GM21737 (cell line): ENCODE data around the gene AHCYL1.
"Not testable (repeated sequence)": the region's sequence is repeated elsewhere in the genome, so short reads cannot be mapped to it uniquely, and the experiment has no call there.

Experiments
- ATAC-seq: cut with Tn5 transposase; IDR thresholded peaks from one replicate; pipeline ENCODE4 v1.9.1; 2021; ENCODE audit warnings: mild to moderate bottlenecking, moderate library complexity; ENCODE audit not compliant: unreplicated experiment

Gene AHCYL1

DNA sequence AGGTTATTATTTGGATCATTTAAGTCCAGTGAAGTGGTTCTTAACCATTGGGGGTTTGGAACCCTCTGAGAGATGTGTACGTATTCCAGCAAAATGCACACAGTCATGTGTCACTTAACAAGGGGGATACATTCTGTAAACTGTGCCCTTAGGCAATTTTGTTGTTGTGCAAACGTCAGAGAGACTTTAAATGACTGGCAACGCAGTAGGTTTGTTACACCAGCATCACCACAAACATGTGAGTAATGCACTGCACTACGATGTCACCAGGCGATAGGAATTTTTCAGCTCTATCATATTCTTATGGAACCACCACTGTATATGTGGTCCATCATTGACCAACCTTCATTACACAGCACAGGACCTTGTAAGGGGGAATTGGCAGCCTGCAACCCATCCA, 11.9 kb downstream of the AHCYL1 start:
- ATAC-seq = no peak

DNA sequence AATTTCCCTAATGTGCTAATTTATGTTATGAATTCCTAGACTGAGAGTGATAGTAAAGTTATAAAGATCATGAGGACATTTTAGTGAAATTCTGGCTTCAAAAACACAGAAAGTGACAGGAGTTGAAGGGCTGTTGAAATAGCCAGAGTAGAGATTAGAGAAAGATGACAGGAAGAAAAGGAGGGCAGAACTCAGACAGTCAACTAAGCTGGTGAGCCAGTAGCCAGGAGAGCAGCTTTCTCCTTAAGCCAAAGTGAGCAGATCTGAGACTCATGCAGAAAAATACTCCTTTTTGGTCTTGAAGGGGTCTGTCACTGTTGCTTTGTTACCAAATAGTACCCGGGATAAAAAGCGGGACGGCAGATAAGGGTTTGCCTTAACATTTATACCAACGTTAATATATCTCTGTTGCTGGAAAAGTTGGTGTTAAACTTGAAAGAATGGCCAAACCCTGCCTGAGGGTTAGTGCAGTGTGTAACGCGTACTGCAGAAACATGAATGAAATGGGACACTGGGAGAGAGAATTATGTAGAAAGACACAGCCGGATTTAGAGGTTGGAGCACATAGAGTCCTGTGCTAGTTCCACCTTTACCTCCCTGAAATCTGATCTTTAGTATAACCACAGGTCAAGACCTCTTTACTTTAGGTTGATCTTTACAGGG, 12.8 kb downstream of the AHCYL1 start:
- no peak for ATAC-seq

DNA sequence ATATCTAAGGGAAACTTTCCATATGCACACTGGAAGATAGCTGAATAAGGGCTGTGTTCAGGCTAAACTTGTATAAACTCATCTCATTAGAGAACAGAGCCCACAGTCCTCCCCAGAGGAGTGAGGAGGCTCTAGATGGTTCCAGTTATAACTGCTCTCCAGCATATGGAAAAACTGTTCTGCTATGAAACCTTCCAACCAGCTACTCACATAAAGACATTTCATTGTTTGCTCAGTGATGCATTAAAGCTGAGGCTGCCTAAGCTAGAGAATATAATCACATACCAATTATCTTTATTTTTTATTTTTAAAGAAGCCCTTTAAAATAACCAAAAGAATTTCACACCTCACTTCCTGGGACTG, 13.3 kb downstream of the AHCYL1 start:
- ATAC-seq = no peak

DNA sequence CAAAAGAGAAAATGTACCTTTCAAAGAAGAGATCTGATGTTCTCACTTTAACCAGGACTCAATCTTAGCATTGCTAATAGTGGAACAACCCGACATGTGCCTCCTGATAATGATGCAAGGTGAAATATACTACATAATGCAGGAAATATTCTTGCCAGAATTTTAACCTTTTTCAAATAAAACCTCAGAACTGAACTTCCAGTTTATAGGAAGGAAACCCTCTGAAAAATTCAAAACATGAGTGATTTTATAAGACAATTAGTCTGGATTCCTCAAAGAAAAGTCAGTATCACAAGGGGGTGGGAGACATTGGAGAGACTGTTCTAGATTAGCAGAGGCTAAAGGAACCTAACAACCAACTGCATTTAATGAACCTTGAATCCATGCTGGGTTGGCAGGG, 18.1 kb downstream of the AHCYL1 start:
- ATAC-seq = no peak

GRCh38 chr1:110003747-110004428, 19.3 kb downstream of the AHCYL1 start:
- peak; percentile 70 for ATAC-seq

GRCh38 chr1:110004583-110004982, 20.0 kb downstream of the AHCYL1 start:
- ATAC-seq = no peak

DNA sequence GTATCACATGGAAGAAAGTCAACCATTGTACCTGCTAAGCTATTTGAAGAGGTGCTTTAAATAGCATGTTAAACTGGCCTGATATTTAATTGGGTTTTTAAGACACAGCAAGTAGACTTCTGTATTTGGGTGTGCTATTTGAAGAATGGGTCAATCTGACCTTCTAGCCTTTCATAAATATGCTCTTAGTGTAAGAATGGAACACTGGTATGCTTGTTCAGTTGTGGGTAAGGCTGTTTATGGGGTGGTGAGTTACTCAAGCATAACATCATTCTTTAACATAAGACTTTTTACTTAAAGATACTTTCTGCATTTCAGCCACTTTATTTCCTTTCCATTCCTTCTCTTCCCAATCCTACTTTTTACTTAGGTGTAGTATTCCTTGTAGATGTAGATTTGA, 21.4 kb downstream of the AHCYL1 start:
- no peak for ATAC-seq

DNA sequence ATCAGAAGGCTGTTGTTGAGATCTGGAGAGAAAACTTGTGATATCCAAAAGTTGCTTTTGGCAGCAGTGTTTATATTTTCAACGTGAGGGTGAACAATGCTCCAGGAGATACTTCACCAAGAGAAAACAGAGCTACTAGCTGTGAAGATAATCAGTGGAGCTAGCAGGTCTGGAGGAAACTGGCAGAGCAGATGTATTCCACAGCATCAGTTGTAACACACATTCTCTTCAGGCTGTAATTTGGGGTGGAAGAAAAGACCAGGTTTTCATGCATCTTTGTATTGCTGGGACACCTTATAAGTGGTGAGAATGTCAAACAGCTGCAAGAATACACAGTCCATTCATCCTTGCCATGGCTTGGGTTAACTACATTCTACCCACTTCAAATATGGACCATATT, 22.0 kb downstream of the AHCYL1 start:
- ATAC-seq = no peak

- ATAC-seq = no peak
Observed at GRCh38 chr1:110007046-110007830, 22.7 kb downstream of the AHCYL1 start.

DNA sequence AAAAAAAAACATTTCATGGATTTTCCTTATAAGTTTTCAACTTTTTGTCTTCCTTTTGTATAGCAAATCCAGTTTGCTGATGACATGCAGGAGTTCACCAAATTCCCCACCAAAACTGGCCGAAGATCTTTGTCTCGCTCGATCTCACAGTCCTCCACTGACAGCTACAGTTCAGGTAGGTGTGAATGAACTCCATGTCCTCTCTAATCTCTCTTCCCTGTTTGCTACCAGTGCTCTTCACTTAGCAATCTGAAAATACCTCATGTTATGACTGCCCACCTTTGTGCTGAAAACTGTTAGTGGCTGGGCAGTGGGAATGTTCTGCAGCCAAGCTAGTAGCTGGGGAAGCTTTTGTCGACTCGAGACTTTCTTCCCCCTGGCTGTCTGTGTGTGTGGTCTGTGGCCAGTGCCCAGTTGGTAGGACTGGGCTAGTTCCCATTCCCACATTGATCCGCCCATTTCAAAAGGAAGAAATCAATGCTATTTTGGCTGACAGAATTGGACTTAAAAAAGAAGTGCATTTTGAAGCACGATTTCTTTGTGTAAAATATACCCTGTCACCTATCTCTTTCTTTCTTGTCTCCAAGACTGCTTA, 24.5 kb downstream of the AHCYL1 start:
- ATAC-seq = no peak

GRCh38 chr1:110011527-110012041, 27.0 kb downstream of the AHCYL1 start:
- ATAC-seq = peak; percentile 93

- ATAC-seq = peak; percentile 61
Observed at GRCh38 chr1:110012100-110012780, 27.7 kb downstream of the AHCYL1 start.

DNA sequence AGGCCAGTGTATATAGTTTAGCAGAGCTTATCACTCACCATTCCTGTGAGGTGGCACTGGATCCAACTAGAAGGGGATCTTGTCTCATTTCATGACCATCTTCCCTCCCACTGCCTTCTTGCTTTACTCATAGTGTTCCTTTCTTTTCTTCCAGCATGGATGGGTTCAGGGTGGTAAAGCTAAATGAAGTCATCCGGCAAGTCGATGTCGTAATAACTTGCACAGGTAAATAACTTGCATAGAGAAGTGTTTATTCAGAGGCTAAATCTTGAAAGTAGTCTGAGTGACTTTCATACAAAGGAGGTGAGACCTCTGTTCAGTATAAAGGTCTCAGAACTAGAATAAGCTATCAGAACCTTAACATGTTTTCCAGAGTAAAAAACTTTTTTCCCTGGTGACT, 33.2 kb downstream of the AHCYL1 start:
- no peak for ATAC-seq

DNA sequence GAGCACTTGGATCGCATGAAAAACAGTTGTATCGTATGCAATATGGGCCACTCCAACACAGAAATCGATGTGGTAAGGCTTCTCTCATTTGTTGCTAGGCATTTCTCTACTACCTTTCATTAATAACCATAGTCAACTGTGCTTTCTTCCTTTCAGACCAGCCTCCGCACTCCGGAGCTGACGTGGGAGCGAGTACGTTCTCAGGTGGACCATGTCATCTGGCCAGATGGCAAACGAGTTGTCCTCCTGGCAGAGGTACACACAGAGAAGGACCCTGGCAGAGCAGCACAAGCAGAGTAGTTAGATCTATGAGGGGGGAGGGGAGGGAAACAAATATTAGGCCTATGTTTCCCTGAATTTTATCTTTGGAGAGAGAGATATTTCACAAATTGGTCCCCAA, 33.8 kb downstream of the AHCYL1 start:
- no peak for ATAC-seq

DNA sequence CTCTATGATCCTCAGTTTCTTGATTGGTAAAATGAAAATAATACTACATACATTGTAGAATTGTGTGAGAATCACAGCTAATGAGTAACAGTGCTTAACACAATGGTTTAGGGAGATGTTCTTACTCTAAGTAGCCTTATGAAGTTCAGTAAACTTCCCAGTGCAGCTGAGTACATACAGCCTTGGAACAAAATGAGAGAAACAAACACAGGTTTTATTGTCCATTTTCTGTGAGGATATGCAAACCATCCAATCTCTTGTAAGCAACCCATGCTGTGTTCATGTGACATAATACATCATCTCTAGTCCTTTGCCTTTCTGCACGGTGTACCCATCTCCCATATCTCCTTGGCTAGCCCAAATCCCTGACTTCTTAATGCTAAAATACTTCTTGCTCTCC, 35.2 kb downstream of the AHCYL1 start:
- ATAC-seq = no peak

DNA sequence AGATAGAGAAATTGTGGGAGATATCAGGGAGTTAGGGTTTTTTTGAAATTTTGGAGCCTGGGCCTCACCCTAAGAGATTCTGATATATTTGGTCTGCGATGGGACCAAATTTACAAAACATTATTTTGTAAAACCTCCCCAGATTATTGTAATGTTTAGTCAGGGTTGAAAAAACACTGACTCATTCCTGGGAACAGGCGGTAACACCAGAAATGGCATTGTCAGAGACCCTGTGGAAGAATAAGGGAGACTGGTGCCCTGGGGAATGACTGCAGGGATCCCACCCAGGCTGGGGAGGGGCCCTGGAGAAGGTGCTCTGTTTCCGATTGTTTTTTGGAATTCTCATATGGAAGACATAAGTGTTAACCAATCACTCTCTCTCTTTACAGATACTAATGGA, 36.7 kb downstream of the AHCYL1 start:
- ATAC-seq = no peak

DNA sequence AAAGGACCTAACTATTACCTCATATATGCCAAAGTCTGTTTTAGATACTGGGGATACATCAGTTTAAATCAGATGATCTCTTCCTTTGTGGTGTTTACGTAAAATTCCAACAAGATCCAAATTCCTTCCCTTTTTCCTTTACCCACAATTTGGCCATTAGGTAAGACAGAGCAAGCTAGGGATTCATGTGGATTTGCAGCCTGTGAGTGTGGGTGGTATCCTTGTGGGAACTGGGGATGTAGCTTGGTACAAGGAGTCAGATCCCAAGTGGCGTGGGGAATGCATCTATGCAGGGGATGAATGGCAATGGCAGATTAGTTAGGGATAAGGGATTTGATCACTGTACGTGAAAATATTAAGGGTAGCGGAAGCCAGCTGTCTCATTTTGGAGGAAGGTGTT, 40.0 kb downstream of the AHCYL1 start:
- no peak for ATAC-seq

- not testable (repeated sequence) for ATAC-seq
Observed at GRCh38 chr1:110030687-110031086, 46.1 kb downstream of the AHCYL1 start.

DNA sequence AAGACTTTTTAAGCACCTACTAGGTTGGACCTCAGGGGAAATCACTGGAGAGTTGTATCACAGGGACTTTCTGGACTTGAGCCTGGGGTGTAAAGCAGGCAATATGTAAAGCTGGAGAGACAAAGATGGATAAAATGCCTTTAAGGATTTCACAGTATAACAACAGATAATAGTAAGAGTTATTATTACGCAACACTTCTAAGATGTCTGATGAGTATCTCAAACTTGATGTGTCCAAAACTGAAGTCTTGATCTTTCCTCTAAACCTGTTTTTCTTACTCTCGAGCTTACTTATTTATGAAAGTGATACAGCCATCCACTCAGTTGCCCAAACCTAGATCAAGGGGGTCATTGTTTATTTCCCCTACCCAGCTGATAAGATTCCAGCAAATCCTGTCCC, 47.8 kb downstream of the AHCYL1 start:
- ATAC-seq = no peak

- ATAC-seq = no peak
Observed at GRCh38 chr1:110033421-110033820, 48.9 kb downstream of the AHCYL1 start.

- no peak for ATAC-seq
Observed at GRCh38 chr1:110034040-110034450, 49.5 kb downstream of the AHCYL1 start.
